A549 treated with DMSO at 1 μM for 4 hours (cell line): Measurements from ENCODE around the gene SMIM26. TPM values are rescaled to one million over a fixed set of nuclear protein-coding genes. Genes with fewer than 3 reads are reported as not detected.

Experiments used
- total RNA-seq: library from RNA; stranded (reverse); fragments of 200-300 nt; extraction: Qiagen RNA extraction; gene quantifications from 5 replicates; pipeline ENCODE4 v1.2.3, GENCODE V29; 2022; ENCODE audit warnings: low read depth

The SMIM26 gene, protein sequence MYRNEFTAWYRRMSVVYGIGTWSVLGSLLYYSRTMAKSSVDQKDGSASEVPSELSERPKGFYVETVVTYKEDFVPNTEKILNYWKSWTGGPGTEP
- total RNA-seq = 131 to 174 TPM (median 136 TPM) in 5 replicates

GRCh38 chr20:18566892-18567738 lies at the start of gene SMIM26:
TSS of gene SMIM26 (plus strand) at chr20:18567432. CDS start at chr20:18567479, 47 bp downstream.

GRCh38 chr20:18587665-18588573 lies 20.7 kb downstream of the SMIM26 start, which contains the start of gene DTD1:
TSS of gene DTD1 (plus strand) at chr20:18588054. CDS start at chr20:18588073, 19 bp downstream.

Other genes with a start within 250 kb of the SMIM26 start
- gene DZANK1, start 100.4 kb upstream of the SMIM26 start, total RNA-seq = 2.8 to 3.2 TPM (median 2.8 TPM) in 5 replicates
- gene POLR3F, start 100.0 kb upstream of the SMIM26 start, total RNA-seq = 15.5 to 24.2 TPM (median 16.4 TPM) in 5 replicates
- gene RBBP9, start 70.2 kb upstream of the SMIM26 start, total RNA-seq = 14.7 to 18.5 TPM (median 17.0 TPM) in 5 replicates
- gene SEC23B, start 59.5 kb upstream of the SMIM26 start, total RNA-seq = 59.4 to 68.4 TPM (median 65.4 TPM) in 5 replicates
- 75.4 to 81.2 TPM (median 78.7 TPM) in 5 replicates for gene DTD1, start 20.6 kb downstream of the SMIM26 start, total RNA-seq
- not detected in 5 replicates for gene SCP2D1, start 246.4 kb downstream of the SMIM26 start, total RNA-seq